Measurements from ENCODE around the gene TANK. TPM values are rescaled to one million over a fixed set of nuclear protein-coding genes. Genes with fewer than 3 reads are reported as not detected.

Gene TANK
- total and polyA plus RNA-seq, 2 of the 13 experiments (the other 11 are each of a cell fraction or from before 2014, with no cell fraction given), result 66.9 to 96.1 TPM

DNA sequence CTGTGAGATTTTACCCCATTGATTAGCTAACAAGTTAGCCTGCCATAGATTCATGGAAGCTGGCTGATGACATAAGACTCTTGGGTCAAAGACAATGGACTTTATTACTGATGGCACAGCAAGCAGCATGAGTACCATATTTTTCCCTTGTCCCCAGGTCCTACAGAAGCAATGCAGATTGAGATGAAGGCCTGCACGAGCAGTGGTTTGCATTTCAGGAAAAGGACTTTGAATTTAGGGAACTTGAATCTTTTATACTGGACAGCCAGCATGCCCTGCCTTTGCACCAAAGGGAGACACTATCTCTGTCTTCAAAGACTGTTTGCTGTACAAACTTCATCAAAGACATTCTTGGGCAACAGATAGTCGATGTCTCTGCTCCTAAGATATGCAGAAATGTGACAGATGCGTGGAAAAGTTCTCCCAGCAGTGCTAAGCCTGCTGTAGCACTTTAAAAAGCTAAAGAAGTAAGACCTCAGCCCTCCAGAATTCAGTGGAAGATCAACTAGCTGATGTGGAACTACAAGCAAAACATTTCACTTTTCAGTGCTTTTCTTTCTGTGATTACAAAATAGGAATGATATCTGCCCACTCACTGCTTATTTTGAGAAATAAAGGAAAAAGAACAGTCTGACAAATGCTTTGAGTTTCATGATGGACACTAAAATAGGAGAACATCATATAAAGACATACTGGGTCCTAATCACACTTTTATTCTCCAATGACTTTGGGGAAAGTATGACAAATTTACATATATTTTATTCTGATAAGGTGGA is 44.4 kb upstream of the TANK start (continued):
- TF ChIP-seq MED13 (CRISPR knock-in tag; IDR thresholded peaks at IDR 0.05), result peak; percentile 87; the same call in 1 of the 2 replicates
- TF ChIP-seq THRA (CRISPR knock-in tag; IDR thresholded peaks at IDR 0.05; ENCODE audit: borderline replicate concordance), result peak; percentile 67; the same call in 1 of the 2 replicates
- TF ChIP-seq ZIK1 (CRISPR knock-in tag; IDR thresholded peaks at IDR 0.05; ENCODE audit: borderline replicate concordance, low read depth), result no peak
- no peak; the same call in 1 of the 2 replicates for TF ChIP-seq ZNF281 (CRISPR knock-in tag; IDR thresholded peaks at IDR 0.05; ENCODE audit: borderline replicate concordance)
- TF ChIP-seq ZNF788 (CRISPR knock-in tag; IDR thresholded peaks at IDR 0.05; ENCODE audit: borderline replicate concordance), result no peak
- TF ChIP-seq HOXA3 (CRISPR knock-in tag; IDR thresholded peaks at IDR 0.05), result no peak
- TF ChIP-seq GZF1 (CRISPR knock-in tag; IDR thresholded peaks at IDR 0.05), result no peak
- TF ChIP-seq AFF4 (CRISPR knock-in tag; IDR thresholded peaks at IDR 0.05), result no peak
- TF ChIP-seq FOXO1 (CRISPR knock-in tag; IDR thresholded peaks at IDR 0.05), result peak; percentile 69
- TF ChIP-seq MAZ (IDR thresholded peaks at IDR 0.05; ENCODE audit: borderline replicate concordance, low read depth, low read length), result no peak
- no peak for TF ChIP-seq MAZ (CRISPR knock-in tag; IDR thresholded peaks at IDR 0.05; ENCODE audit: low read depth)
- no peak for TF ChIP-seq ZNF75D (CRISPR knock-in tag; IDR thresholded peaks at IDR 0.05; ENCODE audit: borderline replicate concordance)
- no peak for TF ChIP-seq ZNF710 (CRISPR knock-in tag; IDR thresholded peaks at IDR 0.05; ENCODE audit: borderline replicate concordance)
- TF ChIP-seq, protein P1, sequence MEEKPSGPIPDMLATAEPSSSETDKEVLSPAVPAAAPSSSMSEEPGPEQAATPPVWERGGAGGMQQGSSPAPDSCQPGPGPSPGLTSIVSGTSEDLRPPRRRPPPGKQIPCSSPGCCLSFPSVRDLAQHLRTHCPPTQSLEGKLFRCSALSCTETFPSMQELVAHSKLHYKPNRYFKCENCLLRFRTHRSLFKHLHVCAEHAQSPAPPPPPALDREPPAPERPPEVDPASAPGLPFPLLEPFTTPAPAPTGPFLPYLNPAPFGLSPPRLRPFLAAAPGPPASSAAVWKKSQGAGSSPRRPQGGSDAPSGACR (CRISPR knock-in tag; IDR thresholded peaks at IDR 0.05), result no peak
- no peak for TF ChIP-seq KLF15 (CRISPR knock-in tag; IDR thresholded peaks at IDR 0.05; ENCODE audit: borderline replicate concordance)

Measured in HepG2 (cell line).